Lung (tissue), 12 donors: ENCODE results near the gene ERGIC3. TPM values are rescaled to one million over a fixed set of nuclear protein-coding genes. Genes with fewer than 3 reads are reported as not detected.

Experiments used
- ATAC-seq: fragments of 200-7000 bp; cut with Tn5 transposase; one replicate; pipeline ENCODE4 v1.9.1; 2020; ENCODE audit warnings: moderate number of reproducible peaks; ENCODE audit not compliant: insufficient read depth, low FRiP score
- DNase-seq, 3 donors: peaks; one replicate each; pipeline ENCODE4 v3.0.0-alpha.2; 2013 to 2017
- H3K27ac ChIP-seq, 2 donors: one replicate each; pipeline ENCODE4 v1.5.1; 2013; ENCODE audit warnings: mild to moderate bottlenecking in 2 of 2, moderate library complexity in 2 of 2, control low read depth in 1 of 2, inconsistent platforms in 1 of 2, low read depth in 1 of 2, low read length in 1 of 2
- H3K27me3 ChIP-seq, 3 donors: one replicate each; pipeline ENCODE4 v1.5.1; 2013; ENCODE audit warnings: low read length in 2 of 3; ENCODE audit not compliant: control insufficient read depth in 3 of 3, insufficient read depth in 3 of 3
- H3K36me3 ChIP-seq, 4 donors: one replicate each; pipeline ENCODE4 v1.5.1; 2013; ENCODE audit warnings: low read length in 4 of 4, mild to moderate bottlenecking in 1 of 4, moderate library complexity in 1 of 4; ENCODE audit not compliant: control insufficient read depth in 4 of 4, insufficient read depth in 4 of 4
- H3K4me1 ChIP-seq, 5 donors: one replicate each; pipeline ENCODE4 v1.5.1; 2013; ENCODE audit warnings: low read length in 5 of 5, mild to moderate bottlenecking in 2 of 5, moderate library complexity in 1 of 5; ENCODE audit not compliant: control insufficient read depth in 5 of 5, insufficient read depth in 5 of 5
- H3K4me3 ChIP-seq: one replicate; pipeline ENCODE4 v1.5.1; 2013; ENCODE audit warnings: mild to moderate bottlenecking, control low read depth, moderate library complexity
- H3K9ac ChIP-seq, 2 donors: one replicate each; pipeline ENCODE4 v1.5.1; 2013; ENCODE audit warnings: low read length in 2 of 2, control low read depth in 1 of 2; ENCODE audit not compliant: insufficient read depth in 1 of 2
- H3K9me3 ChIP-seq, 4 donors: one replicate each; pipeline ENCODE4 v1.5.1; 2013; ENCODE audit warnings: low read length in 3 of 4, mild to moderate bottlenecking in 1 of 4, moderate library complexity in 1 of 4; ENCODE audit not compliant: control insufficient read depth in 4 of 4, insufficient read depth in 3 of 4
- WGBS, 2 donors: extraction: QIAGEN DNeasy Blood & Tissue Kit; methylation state at CpG; one replicate each; pipeline ENCODE4 v1.1.7; 2013; 5-methylcytosine and 5-hydroxymethylcytosine counted together
- polyA plus RNA-seq, 2 donors: library from polyadenylated mRNA; stranded (reverse); fragments of 200-250 nt; gene quantifications; one replicate each; pipeline ENCODE4 v1.2.1, GENCODE V29; 2013
- total RNA-seq, 2 donors: library from RNA; depleted of rRNA in 1 of 2; stranded (reverse); fragments of >200 nt in 1 of 2; gene quantifications; one replicate each; pipeline ENCODE4 v1.2.1, GENCODE V29; 2014 to 2021
- TF ChIP-seq, protein P1 (sequence below): IDR thresholded peaks from 2 replicates; pipeline ENCODE4 v1.5.1; 2012; ENCODE audit warnings: mild to moderate bottlenecking; ENCODE audit errors: control extremely low read depth, extremely low read depth
- donor health status: control.
- donor health status: control.
- donor health status: Bipolar disorder and iron deficiency.
- donor health status: healthy.
- donor health status: DM: yes; HTN: yes; CAD: no.

Gene ERGIC3
- total and polyA plus RNA-seq, 4 donors, result 173 to 241 (median 212) TPM

DNA sequence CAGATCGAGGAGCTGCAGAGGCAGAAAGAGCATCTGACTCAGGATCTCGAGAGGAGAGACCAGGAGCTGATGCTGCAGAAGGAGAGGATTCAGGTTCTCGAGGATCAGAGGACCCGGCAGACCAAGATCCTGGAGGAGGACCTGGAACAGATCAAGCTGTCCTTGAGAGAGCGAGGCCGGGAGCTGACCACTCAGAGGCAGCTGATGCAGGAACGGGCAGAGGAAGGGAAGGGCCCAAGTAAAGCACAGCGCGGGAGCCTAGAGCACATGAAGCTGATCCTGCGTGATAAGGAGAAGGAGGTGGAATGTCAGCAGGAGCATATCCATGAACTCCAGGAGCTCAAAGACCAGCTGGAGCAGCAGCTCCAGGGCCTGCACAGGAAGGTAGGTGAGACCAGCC, 38.6 kb upstream of the ERGIC3 start:
- DNase-seq (no peak), ATAC-seq (no peak)
- H3K27ac ChIP-seq, result no peak overlapping the region
- no peaks in the 10 kb centered on the region for H3K4me1 ChIP-seq
- no peak overlapping the region for H3K9ac ChIP-seq
- 94 to 97% methylated on average over 10 of the region's 10 CpGs for WGBS, 2 donors
- TF ChIP-seq, protein P1, sequence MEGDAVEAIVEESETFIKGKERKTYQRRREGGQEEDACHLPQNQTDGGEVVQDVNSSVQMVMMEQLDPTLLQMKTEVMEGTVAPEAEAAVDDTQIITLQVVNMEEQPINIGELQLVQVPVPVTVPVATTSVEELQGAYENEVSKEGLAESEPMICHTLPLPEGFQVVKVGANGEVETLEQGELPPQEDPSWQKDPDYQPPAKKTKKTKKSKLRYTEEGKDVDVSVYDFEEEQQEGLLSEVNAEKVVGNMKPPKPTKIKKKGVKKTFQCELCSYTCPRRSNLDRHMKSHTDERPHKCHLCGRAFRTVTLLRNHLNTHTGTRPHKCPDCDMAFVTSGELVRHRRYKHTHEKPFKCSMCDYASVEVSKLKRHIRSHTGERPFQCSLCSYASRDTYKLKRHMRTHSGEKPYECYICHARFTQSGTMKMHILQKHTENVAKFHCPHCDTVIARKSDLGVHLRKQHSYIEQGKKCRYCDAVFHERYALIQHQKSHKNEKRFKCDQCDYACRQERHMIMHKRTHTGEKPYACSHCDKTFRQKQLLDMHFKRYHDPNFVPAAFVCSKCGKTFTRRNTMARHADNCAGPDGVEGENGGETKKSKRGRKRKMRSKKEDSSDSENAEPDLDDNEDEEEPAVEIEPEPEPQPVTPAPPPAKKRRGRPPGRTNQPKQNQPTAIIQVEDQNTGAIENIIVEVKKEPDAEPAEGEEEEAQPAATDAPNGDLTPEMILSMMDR, result no peak
- H3K9me3 ChIP-seq, result no peaks in the 10 kb centered on the region
- no peaks in the 10 kb centered on the region for H3K27me3 ChIP-seq
- H3K36me3 ChIP-seq, result peaks cover 0 to 60% (median 44%) of the 10 kb centered on the region in 4 donors
- no peak overlapping the region for H3K4me3 ChIP-seq

DNA sequence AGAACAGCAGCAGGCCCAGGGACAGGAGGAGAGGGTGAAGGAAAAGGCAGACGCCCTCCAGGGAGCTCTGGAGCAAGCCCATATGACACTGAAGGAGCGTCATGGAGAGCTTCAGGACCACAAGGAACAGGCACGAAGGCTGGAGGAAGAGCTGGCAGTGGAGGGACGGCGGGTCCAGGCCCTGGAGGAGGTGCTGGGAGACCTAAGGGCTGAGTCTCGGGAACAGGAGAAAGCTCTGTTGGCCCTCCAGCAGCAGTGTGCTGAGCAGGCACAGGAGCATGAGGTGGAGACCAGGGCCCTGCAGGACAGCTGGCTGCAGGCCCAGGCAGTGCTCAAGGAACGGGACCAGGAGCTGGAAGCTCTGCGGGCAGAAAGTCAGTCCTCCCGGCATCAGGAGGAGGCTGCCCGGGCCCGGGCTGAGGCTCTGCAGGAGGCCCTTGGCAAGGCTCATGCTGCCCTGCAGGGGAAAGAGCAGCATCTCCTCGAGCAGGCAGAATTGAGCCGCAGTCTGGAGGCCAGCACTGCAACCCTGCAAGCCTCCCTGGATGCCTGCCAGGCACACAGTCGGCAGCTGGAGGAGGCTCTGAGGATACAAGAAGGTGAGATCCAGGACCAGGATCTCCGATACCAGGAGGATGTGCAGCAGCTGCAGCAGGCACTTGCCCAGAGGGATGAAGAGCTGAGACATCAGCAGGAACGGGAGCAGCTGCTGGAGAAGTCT, 37.9 kb upstream of the ERGIC3 start:
- H3K36me3 ChIP-seq, result peaks cover 0 to 61% (median 45%) of the 10 kb centered on the region in 4 donors
- H3K9ac ChIP-seq, result no peak overlapping the region
- 90 to 93% methylated on average over 16 of the region's 16 CpGs for WGBS, 2 donors
- DNase-seq, result no peak
- no peak overlapping the region for H3K27ac ChIP-seq
- no peaks in the 10 kb centered on the region for H3K4me1 ChIP-seq
- no peak overlapping the region for H3K4me3 ChIP-seq
- H3K27me3 ChIP-seq, result no peaks in the 10 kb centered on the region
- ATAC-seq, result no peak
- TF ChIP-seq, protein P1, result no peak
- H3K9me3 ChIP-seq, result no peaks in the 10 kb centered on the region

DNA sequence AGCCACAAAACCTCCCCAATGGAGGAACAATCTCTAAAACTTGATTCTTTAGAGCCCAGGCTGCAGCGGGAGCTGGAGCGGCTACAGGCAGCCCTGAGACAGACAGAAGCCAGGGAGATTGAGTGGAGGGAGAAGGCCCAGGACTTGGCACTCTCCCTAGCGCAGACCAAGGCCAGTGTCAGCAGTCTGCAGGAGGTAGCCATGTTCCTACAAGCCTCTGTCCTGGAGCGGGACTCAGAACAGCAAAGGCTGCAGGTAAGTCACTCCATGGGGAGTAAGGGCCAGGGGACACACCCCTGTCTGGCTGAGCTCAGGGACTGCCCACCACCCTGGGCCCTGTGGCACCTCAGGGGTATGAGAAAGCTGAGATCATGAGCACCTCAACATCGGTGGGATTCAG, 37.1 kb upstream of the ERGIC3 start:
- H3K4me3 ChIP-seq, result no peak overlapping the region
- peaks cover 5 to 57% (median 43%) of the 10 kb centered on the region in 4 donors for H3K36me3 ChIP-seq
- H3K27me3 ChIP-seq, result no peaks in the 10 kb centered on the region
- H3K9me3 ChIP-seq, result no peaks in the 10 kb centered on the region
- H3K27ac ChIP-seq, result no peak overlapping the region
- TF ChIP-seq, protein P1, result no peak
- no peaks in the 10 kb centered on the region for H3K4me1 ChIP-seq
- H3K9ac ChIP-seq, result no peak overlapping the region
- ATAC-seq (no peak), DNase-seq (no peak)
- WGBS, 2 donors, result 97 to 98% methylated on average over 5 of the region's 5 CpGs
